ENCODE measurements around the gene AMY1B. TPM values are rescaled to one million over a fixed set of nuclear protein-coding genes. Genes with fewer than 3 reads are reported as not detected.
"Not testable (repeated sequence)": the region's sequence is repeated elsewhere in the genome, so short reads cannot be mapped to it uniquely, and the experiment has no call there.

The AMY1B gene
- total and polyA plus RNA-seq, 2 donors (not counting 3 experiments of a cell fraction or from before 2014, with no cell fraction given), result not detected

- POLR2A ChIA-PET; H3K9me1 ChIP-seq (replicated peaks; ENCODE audit: control insufficient read depth, extremely low read depth, insufficient read depth, low read length); dilution Hi-C loops (cut with MboI; ENCODE audit: extremely low pct_ligation_motif_present, low sequenced_read_pairs); intact Hi-C loops (cut with micrococcal nuclease); H3K9me3 ChIP-seq (replicated peaks; ENCODE audit: control insufficient read depth, insufficient read depth, low read length); DNase-seq (ENCODE audit: low read depth, low spot score); H3K79me2 ChIP-seq (ENCODE audit: control insufficient read depth, insufficient read depth, low read length); FAIRE-seq; H3K27me3 ChIP-seq (ENCODE audit: control insufficient read depth in 2 of 2, insufficient read depth in 2 of 2, low read length in 2 of 2); BruUV-seq (replicated peaks); CTCF ChIA-PET; H3K4me3 ChIP-seq (replicated peaks in 1 of 3; ENCODE audit: insufficient read depth in 1 of 3, low read depth in 1 of 3, low read length in 3 of 3); H4K20me1 ChIP-seq (replicated peaks; ENCODE audit: control insufficient read depth, extremely low read depth, insufficient read depth, low read length); H2AFZ ChIP-seq (ENCODE audit: low read depth, low read length); H3K27ac ChIP-seq (ENCODE audit: insufficient read depth, low read depth, low read length); H3K4me2 ChIP-seq (ENCODE audit: insufficient read depth, low read length); H3K9ac ChIP-seq (replicated peaks; ENCODE audit: extremely low read depth, insufficient read depth, low read length); H3K4me1 ChIP-seq (ENCODE audit: control insufficient read depth, extremely low read depth, insufficient read depth, low read length); H3K36me3 ChIP-seq (ENCODE audit: control insufficient read depth in 2 of 2, extremely low read depth in 1 of 2, insufficient read depth in 2 of 2, low read length in 2 of 2): not testable (repeated sequence)
These were observed 19.7 kb downstream of the AMY1B start for GRCh38 chr1:103676335-103676734.

GRCh38 chr1:103655460-103655859 lies 40.5 kb downstream of the AMY1B start, which contains the start of gene AMY1A:
TSS of gene AMY1A (plus strand) at chr1:103655760. CDS start at chr1:103656331, 571 bp downstream.
- H3K27ac ChIP-seq (ENCODE audit: insufficient read depth, low read depth, low read length); H2AFZ ChIP-seq (ENCODE audit: low read depth, low read length); POLR2A ChIA-PET; H3K9ac ChIP-seq (replicated peaks; ENCODE audit: extremely low read depth, insufficient read depth, low read length); H3K27me3 ChIP-seq (ENCODE audit: control insufficient read depth in 2 of 2, insufficient read depth in 2 of 2, low read length in 2 of 2); DNase-seq (ENCODE audit: low read depth, low spot score); H3K4me1 ChIP-seq (ENCODE audit: control insufficient read depth, extremely low read depth, insufficient read depth, low read length); H4K20me1 ChIP-seq (replicated peaks; ENCODE audit: control insufficient read depth, extremely low read depth, insufficient read depth, low read length); BruUV-seq (replicated peaks); intact Hi-C loops (cut with micrococcal nuclease); H3K4me3 ChIP-seq (replicated peaks in 1 of 3; ENCODE audit: insufficient read depth in 1 of 3, low read depth in 1 of 3, low read length in 3 of 3); H3K9me3 ChIP-seq (replicated peaks; ENCODE audit: control insufficient read depth, insufficient read depth, low read length); H3K4me2 ChIP-seq (ENCODE audit: insufficient read depth, low read length); dilution Hi-C loops (cut with MboI; ENCODE audit: extremely low pct_ligation_motif_present, low sequenced_read_pairs); H3K9me1 ChIP-seq (replicated peaks; ENCODE audit: control insufficient read depth, extremely low read depth, insufficient read depth, low read length); H3K36me3 ChIP-seq (ENCODE audit: control insufficient read depth in 2 of 2, extremely low read depth in 1 of 2, insufficient read depth in 2 of 2, low read length in 2 of 2); CTCF ChIA-PET; H3K79me2 ChIP-seq (ENCODE audit: control insufficient read depth, insufficient read depth, low read length); FAIRE-seq: not testable (repeated sequence)

GRCh38 chr1:103654133-103654532 lies 41.9 kb downstream of the AMY1B start:
- H3K9me1 ChIP-seq (replicated peaks; ENCODE audit: control insufficient read depth, extremely low read depth, insufficient read depth, low read length); H4K20me1 ChIP-seq (replicated peaks; ENCODE audit: control insufficient read depth, extremely low read depth, insufficient read depth, low read length); dilution Hi-C loops (cut with MboI; ENCODE audit: extremely low pct_ligation_motif_present, low sequenced_read_pairs); H2AFZ ChIP-seq (ENCODE audit: low read depth, low read length); POLR2A ChIA-PET; H3K27me3 ChIP-seq (ENCODE audit: control insufficient read depth in 2 of 2, insufficient read depth in 2 of 2, low read length in 2 of 2); BruUV-seq (replicated peaks); H3K9ac ChIP-seq (replicated peaks; ENCODE audit: extremely low read depth, insufficient read depth, low read length); DNase-seq (ENCODE audit: low read depth, low spot score); FAIRE-seq; H3K9me3 ChIP-seq (replicated peaks; ENCODE audit: control insufficient read depth, insufficient read depth, low read length); H3K4me2 ChIP-seq (ENCODE audit: insufficient read depth, low read length); H3K27ac ChIP-seq (ENCODE audit: insufficient read depth, low read depth, low read length); H3K36me3 ChIP-seq (ENCODE audit: control insufficient read depth in 2 of 2, extremely low read depth in 1 of 2, insufficient read depth in 2 of 2, low read length in 2 of 2); H3K4me3 ChIP-seq (replicated peaks in 1 of 3; ENCODE audit: insufficient read depth in 1 of 3, low read depth in 1 of 3, low read length in 3 of 3); H3K79me2 ChIP-seq (ENCODE audit: control insufficient read depth, insufficient read depth, low read length); H3K4me1 ChIP-seq (ENCODE audit: control insufficient read depth, extremely low read depth, insufficient read depth, low read length); intact Hi-C loops (cut with micrococcal nuclease); CTCF ChIA-PET: not testable (repeated sequence)

GRCh38 chr1:103650889-103651288 lies 45.1 kb downstream of the AMY1B start:
- H4K20me1 ChIP-seq (replicated peaks; ENCODE audit: control insufficient read depth, extremely low read depth, insufficient read depth, low read length); DNase-seq (ENCODE audit: low read depth, low spot score); POLR2A ChIA-PET; H3K9ac ChIP-seq (replicated peaks; ENCODE audit: extremely low read depth, insufficient read depth, low read length); H3K4me1 ChIP-seq (ENCODE audit: control insufficient read depth, extremely low read depth, insufficient read depth, low read length); BruUV-seq (replicated peaks); intact Hi-C loops (cut with micrococcal nuclease); FAIRE-seq; H3K4me3 ChIP-seq (replicated peaks in 1 of 3; ENCODE audit: insufficient read depth in 1 of 3, low read depth in 1 of 3, low read length in 3 of 3); H3K9me1 ChIP-seq (replicated peaks; ENCODE audit: control insufficient read depth, extremely low read depth, insufficient read depth, low read length); H3K4me2 ChIP-seq (ENCODE audit: insufficient read depth, low read length); H3K27me3 ChIP-seq (ENCODE audit: control insufficient read depth in 2 of 2, insufficient read depth in 2 of 2, low read length in 2 of 2); CTCF ChIA-PET; H3K36me3 ChIP-seq (ENCODE audit: control insufficient read depth in 2 of 2, extremely low read depth in 1 of 2, insufficient read depth in 2 of 2, low read length in 2 of 2); H3K79me2 ChIP-seq (ENCODE audit: control insufficient read depth, insufficient read depth, low read length); H2AFZ ChIP-seq (ENCODE audit: low read depth, low read length); dilution Hi-C loops (cut with MboI; ENCODE audit: extremely low pct_ligation_motif_present, low sequenced_read_pairs); H3K27ac ChIP-seq (ENCODE audit: insufficient read depth, low read depth, low read length); H3K9me3 ChIP-seq (replicated peaks; ENCODE audit: control insufficient read depth, insufficient read depth, low read length): not testable (repeated sequence)
